ENCODE results near the gene DNAJC30. TPM values are rescaled to one million over a fixed set of nuclear protein-coding genes. Genes with fewer than 3 reads are reported as not detected.

The DNAJC30 gene
- total RNA-seq, 4 donors from 2014 or later: 2.3 to 9.3 (median 5.3) TPM

DNA sequence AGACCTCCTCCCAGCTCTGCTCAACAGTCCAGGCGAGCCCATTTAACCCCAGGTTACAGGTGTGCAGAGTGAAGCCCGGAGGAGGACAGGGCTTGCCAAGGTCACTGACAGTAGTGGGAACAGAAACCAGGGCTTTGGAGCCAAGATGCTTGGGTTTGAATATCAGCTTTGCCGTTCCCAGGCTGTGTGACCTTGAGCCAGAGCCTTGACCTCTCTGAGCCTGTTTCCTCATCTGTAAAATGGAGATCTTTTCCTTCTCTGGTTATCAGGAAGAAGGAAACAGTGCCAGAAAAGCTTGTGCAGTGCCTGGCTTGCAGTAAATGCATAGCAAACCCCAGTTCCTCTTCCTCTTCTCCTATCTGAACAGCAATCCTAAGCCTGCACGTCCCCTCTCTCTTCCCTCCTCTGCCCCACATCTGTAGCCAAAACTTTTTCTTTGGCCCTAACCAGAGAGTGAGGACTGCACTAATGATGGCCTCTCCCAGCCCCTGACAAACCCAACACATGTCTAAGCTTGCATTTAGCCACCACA is 37.5 kb downstream of the DNAJC30 start:
- TF ChIP-seq EP300 (IDR thresholded peaks at IDR 0.05) (no peak), POLR2A (IDR thresholded peaks at IDR 0.05) (no peak), POLR2AphosphoS5 (IDR thresholded peaks at IDR 0.05) (no peak)
- TF ChIP-seq, protein P1, sequence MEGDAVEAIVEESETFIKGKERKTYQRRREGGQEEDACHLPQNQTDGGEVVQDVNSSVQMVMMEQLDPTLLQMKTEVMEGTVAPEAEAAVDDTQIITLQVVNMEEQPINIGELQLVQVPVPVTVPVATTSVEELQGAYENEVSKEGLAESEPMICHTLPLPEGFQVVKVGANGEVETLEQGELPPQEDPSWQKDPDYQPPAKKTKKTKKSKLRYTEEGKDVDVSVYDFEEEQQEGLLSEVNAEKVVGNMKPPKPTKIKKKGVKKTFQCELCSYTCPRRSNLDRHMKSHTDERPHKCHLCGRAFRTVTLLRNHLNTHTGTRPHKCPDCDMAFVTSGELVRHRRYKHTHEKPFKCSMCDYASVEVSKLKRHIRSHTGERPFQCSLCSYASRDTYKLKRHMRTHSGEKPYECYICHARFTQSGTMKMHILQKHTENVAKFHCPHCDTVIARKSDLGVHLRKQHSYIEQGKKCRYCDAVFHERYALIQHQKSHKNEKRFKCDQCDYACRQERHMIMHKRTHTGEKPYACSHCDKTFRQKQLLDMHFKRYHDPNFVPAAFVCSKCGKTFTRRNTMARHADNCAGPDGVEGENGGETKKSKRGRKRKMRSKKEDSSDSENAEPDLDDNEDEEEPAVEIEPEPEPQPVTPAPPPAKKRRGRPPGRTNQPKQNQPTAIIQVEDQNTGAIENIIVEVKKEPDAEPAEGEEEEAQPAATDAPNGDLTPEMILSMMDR (IDR thresholded peaks at IDR 0.05): no peak
- Histone ChIP-seq H3K9me3 (peaks cover 0 to 14% (median 0%) of the 10 kb centered on the region in 3 donors), H3K27me3 (peaks cover 89% of the 10 kb centered on the region), H3K4me3 (no peak overlapping the region), H3K4me1 (peaks cover 0 to 11% (median 3%) of the 10 kb centered on the region in 3 donors), H3K27ac (no peak overlapping the region), H3K36me3 (no peaks in the 10 kb centered on the region)
- ATAC-seq: no peak
- WGBS, 2 donors (ENCODE audit: low coverage in 1 of 2): 67 to 80% methylated on average over 1 of the region's 4 CpGs

DNA sequence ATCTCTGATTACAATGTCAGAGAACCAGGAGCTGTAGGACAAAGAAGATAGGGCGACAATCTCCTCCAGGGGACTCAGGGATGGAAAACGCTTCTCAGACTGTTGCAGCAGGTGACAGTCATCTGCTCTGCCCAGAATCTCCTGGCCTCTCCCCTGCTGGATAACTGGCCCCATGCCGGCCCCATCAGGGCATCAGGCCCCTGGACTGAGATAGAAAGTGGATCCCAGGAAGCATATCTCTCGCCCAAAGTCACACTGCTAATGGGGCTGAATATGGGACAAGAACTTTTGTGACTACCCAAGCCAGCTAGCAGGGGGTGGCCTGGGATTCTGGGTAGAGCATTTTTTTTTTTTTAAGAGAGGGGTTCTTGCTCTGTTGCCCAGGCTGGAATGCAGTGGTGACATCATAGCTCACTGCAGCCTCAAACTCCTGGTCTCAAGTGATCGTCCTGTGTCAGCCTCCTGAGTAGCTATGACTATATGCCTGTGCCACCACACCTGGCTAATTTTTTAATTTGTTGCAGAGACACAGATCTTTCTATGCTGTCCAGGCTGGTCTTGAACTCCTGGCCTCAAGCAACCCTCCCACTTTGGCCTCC is 38.5 kb downstream of the DNAJC30 start:
- Histone ChIP-seq H3K27ac (no peak overlapping the region), H3K4me3 (no peak overlapping the region), H3K36me3 (no peaks in the 10 kb centered on the region), H3K27me3 (peaks cover 80% of the 10 kb centered on the region), H3K9me3 (peaks cover 0 to 15% (median 0%) of the 10 kb centered on the region in 3 donors), H3K4me1 (peaks cover 0 to 11% (median 3%) of the 10 kb centered on the region in 3 donors)
- ATAC-seq: no peak
- TF ChIP-seq EP300 (IDR thresholded peaks at IDR 0.05) (no peak), POLR2A (IDR thresholded peaks at IDR 0.05) (no peak), POLR2AphosphoS5 (IDR thresholded peaks at IDR 0.05) (no peak)
- TF ChIP-seq, protein P1 (IDR thresholded peaks at IDR 0.05): no peak
- WGBS, 2 donors (ENCODE audit: low coverage in 1 of 2): 42 to 50% methylated on average over 2 to 3 of the region's 5 CpGs

DNA sequence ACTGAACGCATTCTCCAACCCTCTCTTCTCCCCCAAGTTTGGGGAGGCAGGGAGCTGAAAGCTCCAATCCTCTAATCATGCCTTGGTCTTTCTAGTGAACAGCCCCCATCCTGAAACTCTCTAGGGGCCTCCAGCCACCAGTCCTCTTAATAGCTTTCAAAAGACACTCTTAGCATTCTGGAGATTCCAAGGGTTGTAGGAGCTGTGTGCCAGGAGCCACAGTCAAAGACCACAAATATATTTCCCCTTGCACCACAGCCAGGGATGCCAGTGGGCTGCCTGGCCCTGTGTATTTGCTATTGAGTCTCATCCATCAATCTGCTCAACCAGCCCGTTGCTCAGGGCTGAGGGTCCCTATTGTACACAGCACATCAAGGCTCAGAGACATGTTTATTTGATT is 40.4 kb downstream of the DNAJC30 start:
- WGBS, 2 donors (ENCODE audit: low coverage in 1 of 2): 11 to 38% methylated on average over 1 of the region's 2 CpGs
- TF ChIP-seq POLR2AphosphoS5 (IDR thresholded peaks at IDR 0.05) (no peak), POLR2A (IDR thresholded peaks at IDR 0.05) (no peak), EP300 (IDR thresholded peaks at IDR 0.05) (no peak)
- TF ChIP-seq, protein P1 (IDR thresholded peaks at IDR 0.05): no peak
- Histone ChIP-seq H3K9me3 (peaks cover 0 to 15% (median 0%) of the 10 kb centered on the region in 3 donors), H3K27me3 (peaks cover 60% of the 10 kb centered on the region), H3K27ac (no peak overlapping the region), H3K4me3 (no peak overlapping the region), H3K4me1 (peaks cover 0 to 5% (median under 1%) of the 10 kb centered on the region in 3 donors), H3K36me3 (no peaks in the 10 kb centered on the region)
- ATAC-seq: no peak

DNA sequence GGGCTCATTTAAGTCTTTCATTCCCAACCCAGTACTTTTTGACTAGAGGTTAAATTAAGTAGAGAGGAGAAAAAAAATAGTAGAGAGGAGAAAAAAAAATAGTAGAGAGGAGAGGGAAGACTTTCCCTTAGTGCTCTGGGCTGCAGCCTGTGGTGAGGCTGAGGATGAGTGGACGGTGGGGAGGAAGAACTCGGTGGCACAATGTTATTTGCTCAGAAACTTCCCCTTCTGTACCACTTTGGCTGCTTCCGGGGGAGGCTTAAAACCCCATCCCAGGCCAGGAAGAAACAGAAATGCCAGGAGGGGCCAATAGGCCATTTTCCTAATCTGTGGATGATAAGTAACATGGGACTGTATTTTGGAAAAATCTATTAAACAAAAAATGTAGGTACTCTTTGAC is 44.3 kb downstream of the DNAJC30 start:
- no peak overlapping the region for H3K4me3 ChIP-seq
- H3K36me3 ChIP-seq: no peaks in the 10 kb centered on the region
- peaks cover 31% of the 10 kb centered on the region for H3K27me3 ChIP-seq
- no peak overlapping the region for H3K27ac ChIP-seq
- ATAC-seq: no peak
- H3K9me3 ChIP-seq: peaks cover 0 to 15% (median 0%) of the 10 kb centered on the region in 3 donors
- TF ChIP-seq, protein P1 (IDR thresholded peaks at IDR 0.05): no peak
- TF ChIP-seq POLR2AphosphoS5 (IDR thresholded peaks at IDR 0.05) (no peak), EP300 (IDR thresholded peaks at IDR 0.05) (no peak), POLR2A (IDR thresholded peaks at IDR 0.05) (no peak)
- 56% methylated on average over 3 of the region's 3 CpGs; no CpG with 5 or more reads in 1 of the 2 donors for WGBS, 2 donors (ENCODE audit: low coverage in 1 of 2)
- H3K4me1 ChIP-seq: no peaks in the 10 kb centered on the region
